Astrocyte (in vitro differentiated cells and primary cell): ENCODE measurements around the gene PARVB. TPM values are rescaled to one million over a fixed set of nuclear protein-coding genes. Genes with fewer than 3 reads are reported as not detected.
"Not testable (repeated sequence)": the region's sequence is repeated elsewhere in the genome, so short reads cannot be mapped to it uniquely, and the experiment has no call there.

Experiments
- DNase-seq: peaks from one replicate; pipeline ENCODE4 v3.0.0-alpha.2; 2010; ENCODE audit warnings: low read depth
- FAIRE-seq: peaks from 2 replicates; lab custom pipeline; 2011; peaks lifted over from hg19 to GRCh38; lab: Jason Lieb, UNC
- H2AFZ ChIP-seq: 2 replicates; pipeline ENCODE4 v1.6.0; 2012; ENCODE audit warnings: low read depth, low read length, inconsistent platforms
- H3K27ac ChIP-seq: 2 replicates; pipeline ENCODE4 v1.5.1; 2011; ENCODE audit warnings: low read depth, low read length, inconsistent platforms
- H3K27me3 ChIP-seq: 2 replicates; pipeline ENCODE4 v1.6.0; 2011; ENCODE audit warnings: low read length, inconsistent platforms; ENCODE audit not compliant: insufficient read depth
- H3K36me3 ChIP-seq: 2 replicates; pipeline ENCODE4 v1.5.1; 2011; ENCODE audit warnings: low read length, inconsistent platforms; ENCODE audit not compliant: insufficient read depth
- H3K4me1 ChIP-seq: 2 replicates; pipeline ENCODE4 v1.5.1; 2011; ENCODE audit warnings: low read length, inconsistent platforms; ENCODE audit not compliant: insufficient read depth
- H3K4me2 ChIP-seq: 2 replicates; pipeline ENCODE4 v1.6.0; 2012; ENCODE audit warnings: low read length, inconsistent platforms
- H3K4me3 ChIP-seq: 2 replicates; pipeline ENCODE4 v1.5.1; 2011; ENCODE audit warnings: low read depth, mild to moderate bottlenecking, low read length, inconsistent platforms; ENCODE audit not compliant: insufficient read depth
- H3K79me2 ChIP-seq: 2 replicates; pipeline ENCODE4 v1.6.0; 2012; ENCODE audit warnings: mild to moderate bottlenecking, low read length, inconsistent platforms; ENCODE audit not compliant: insufficient read depth
- H3K9ac ChIP-seq: 2 replicates; pipeline ENCODE4 v1.6.0; 2012; ENCODE audit warnings: mild to moderate bottlenecking, low read length, inconsistent platforms
- H3K9me3 ChIP-seq: 2 replicates; pipeline ENCODE4 v1.5.1; 2012; ENCODE audit warnings: low read depth, mild to moderate bottlenecking, low read length, inconsistent platforms; ENCODE audit not compliant: insufficient read depth
- H4K20me1 ChIP-seq: 2 replicates; pipeline ENCODE4 v1.6.0; 2012; ENCODE audit warnings: low read length, inconsistent platforms; ENCODE audit not compliant: insufficient read depth
- H3K27ac Mint-ChIP-seq: one replicate; pipeline ENCODE4 v1.8.0; 2021; ENCODE audit warnings: mild to moderate bottlenecking, mixed read lengths; ENCODE audit not compliant: unreplicated experiment
- H3K27me3 Mint-ChIP-seq: one replicate; pipeline ENCODE4 v1.8.0; 2021; ENCODE audit warnings: low read depth, mixed read lengths; ENCODE audit not compliant: unreplicated experiment
- H3K36me3 Mint-ChIP-seq: one replicate; pipeline ENCODE4 v1.8.0; 2021; ENCODE audit warnings: low read depth, mixed read lengths; ENCODE audit not compliant: unreplicated experiment
- H3K4me1 Mint-ChIP-seq: one replicate; pipeline ENCODE4 v1.8.0; 2021; ENCODE audit warnings: low read depth, mixed read lengths; ENCODE audit not compliant: unreplicated experiment
- H3K4me3 Mint-ChIP-seq: one replicate; pipeline ENCODE4 v1.8.0; 2021; ENCODE audit warnings: mild to moderate bottlenecking, moderate library complexity, mixed read lengths; ENCODE audit not compliant: unreplicated experiment
- H3K9me3 Mint-ChIP-seq: one replicate; pipeline ENCODE4 v1.8.0; 2021; ENCODE audit warnings: mild to moderate bottlenecking, mixed read lengths; ENCODE audit not compliant: unreplicated experiment
- EZH2 ChIP-seq: IDR thresholded peaks from 2 replicates; pipeline ENCODE4 v1.6.1; 2012; ENCODE audit warnings: mild to moderate bottlenecking, low read length, inconsistent platforms; ENCODE audit not compliant: insufficient read depth
- total RNA-seq: library from RNA; stranded (reverse); gene quantifications from 2 replicates; pipeline ENCODE4 v1.2.1, GENCODE V29; 2021
- TF ChIP-seq, protein P1 (sequence below): IDR thresholded peaks from 2 replicates; pipeline ENCODE4 v1.5.1; 2011; ENCODE audit warnings: low read depth, mild to moderate bottlenecking, inconsistent platforms, low read length, moderate library complexity; ENCODE audit not compliant: insufficient read depth

The PARVB gene
- total RNA-seq, 1 donor from 2014 or later, result 22.0 TPM

DNA sequence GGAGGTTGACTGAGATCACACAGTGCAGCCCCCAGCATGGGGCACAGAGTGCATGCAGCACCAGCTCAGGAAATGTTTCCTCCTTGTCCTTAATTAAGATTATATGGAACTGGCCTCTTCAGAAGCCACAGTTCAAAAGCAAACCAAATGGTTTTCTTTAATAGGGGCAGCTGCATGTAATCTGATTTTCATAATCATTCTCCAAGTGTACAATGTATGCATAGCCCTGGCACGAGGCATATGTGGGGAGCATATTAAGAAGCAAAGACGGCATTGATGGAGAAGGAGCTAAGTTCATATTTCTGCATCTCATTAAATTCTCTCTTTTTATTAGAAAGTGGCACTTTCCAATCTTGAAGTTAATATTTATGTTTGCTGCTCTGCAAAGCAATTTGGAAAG lies 9.9 kb upstream of the PARVB start:
- Histone ChIP-seq H3K4me1 (no peaks in the 10 kb centered on the region), H2AFZ (no peak overlapping the region), H3K27me3 (no peaks in the 10 kb centered on the region), H3K9ac (no peak overlapping the region), H3K36me3 (no peaks in the 10 kb centered on the region), H3K9me3 (no peaks in the 10 kb centered on the region), H3K4me2 (no peak overlapping the region), H4K20me1 (no peaks in the 10 kb centered on the region), H3K79me2 (no peaks in the 10 kb centered on the region), H3K27ac (no peak overlapping the region), H3K4me3 (no peak overlapping the region)
- DNase-seq, result no peak
- Mint-ChIP-seq H3K4me1 (no peaks in the 10 kb centered on the region), H3K9me3 (no peaks in the 10 kb centered on the region), H3K36me3 (no peaks in the 10 kb centered on the region), H3K4me3 (no peak overlapping the region), H3K27me3 (no peaks in the 10 kb centered on the region), H3K27ac (no peak overlapping the region)
- FAIRE-seq, result no peak
- TF ChIP-seq, protein P1, sequence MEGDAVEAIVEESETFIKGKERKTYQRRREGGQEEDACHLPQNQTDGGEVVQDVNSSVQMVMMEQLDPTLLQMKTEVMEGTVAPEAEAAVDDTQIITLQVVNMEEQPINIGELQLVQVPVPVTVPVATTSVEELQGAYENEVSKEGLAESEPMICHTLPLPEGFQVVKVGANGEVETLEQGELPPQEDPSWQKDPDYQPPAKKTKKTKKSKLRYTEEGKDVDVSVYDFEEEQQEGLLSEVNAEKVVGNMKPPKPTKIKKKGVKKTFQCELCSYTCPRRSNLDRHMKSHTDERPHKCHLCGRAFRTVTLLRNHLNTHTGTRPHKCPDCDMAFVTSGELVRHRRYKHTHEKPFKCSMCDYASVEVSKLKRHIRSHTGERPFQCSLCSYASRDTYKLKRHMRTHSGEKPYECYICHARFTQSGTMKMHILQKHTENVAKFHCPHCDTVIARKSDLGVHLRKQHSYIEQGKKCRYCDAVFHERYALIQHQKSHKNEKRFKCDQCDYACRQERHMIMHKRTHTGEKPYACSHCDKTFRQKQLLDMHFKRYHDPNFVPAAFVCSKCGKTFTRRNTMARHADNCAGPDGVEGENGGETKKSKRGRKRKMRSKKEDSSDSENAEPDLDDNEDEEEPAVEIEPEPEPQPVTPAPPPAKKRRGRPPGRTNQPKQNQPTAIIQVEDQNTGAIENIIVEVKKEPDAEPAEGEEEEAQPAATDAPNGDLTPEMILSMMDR, result no peak
- TF ChIP-seq EZH2, result no peak

DNA sequence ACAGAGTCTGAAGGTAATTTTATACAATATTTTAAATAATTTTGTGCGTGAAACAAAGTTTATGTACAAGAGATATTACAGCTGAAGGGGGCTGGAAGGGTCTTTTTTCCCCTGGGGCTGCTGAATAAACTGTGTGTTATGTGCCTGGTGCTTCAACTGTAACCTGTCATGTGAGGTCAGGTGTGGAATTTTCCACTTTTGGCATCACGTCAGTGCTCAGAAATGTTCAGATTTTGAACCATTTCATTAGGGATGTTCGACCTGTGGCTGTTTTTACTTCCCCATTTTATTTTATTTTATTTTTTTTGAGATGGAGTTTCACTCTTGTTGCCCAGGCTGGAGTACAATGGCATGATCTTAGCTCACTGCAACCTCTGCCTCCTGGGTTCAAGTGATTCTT lies 7.5 kb upstream of the PARVB start:
- H3K27me3 ChIP-seq, H3K4me3 Mint-ChIP-seq, H3K9me3 ChIP-seq, H3K79me2 ChIP-seq, H3K27ac Mint-ChIP-seq, H3K4me1 Mint-ChIP-seq, H3K27me3 Mint-ChIP-seq, H3K9me3 Mint-ChIP-seq, H3K27ac ChIP-seq, H3K36me3 ChIP-seq, H3K4me3 ChIP-seq, H4K20me1 ChIP-seq, H3K36me3 Mint-ChIP-seq, H2AFZ ChIP-seq, DNase-seq, FAIRE-seq, H3K9ac ChIP-seq, H3K4me2 ChIP-seq: not testable (repeated sequence)
- H3K4me1 ChIP-seq, result peaks cover 13% of the 10 kb centered on the region

DNA sequence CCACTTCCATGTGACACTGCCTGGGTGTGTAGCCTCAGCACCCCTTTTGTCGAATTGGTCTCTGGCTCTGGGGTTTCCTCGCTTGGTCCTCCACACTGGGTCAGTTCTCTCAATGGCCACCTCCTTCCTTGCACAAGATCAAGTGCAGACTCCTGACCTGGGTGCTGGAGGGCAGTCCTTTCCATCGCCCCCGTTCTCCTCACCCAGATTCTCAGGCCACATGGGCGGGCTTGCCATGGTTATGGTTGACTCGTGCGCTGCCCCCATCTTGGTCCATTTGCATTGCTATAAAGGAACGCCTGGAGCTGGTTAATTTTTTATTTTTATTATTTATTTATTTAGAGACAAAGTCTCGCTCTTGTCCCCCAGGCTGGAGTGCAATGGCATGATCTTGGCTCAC lies 5.5 kb upstream of the PARVB start:
- no peak for FAIRE-seq
- H3K9me3 Mint-ChIP-seq, result no peaks in the 10 kb centered on the region

More for the DNA sequence above, 5.5 kb upstream of the PARVB start:
- Histone ChIP-seq H2AFZ (no peak overlapping the region), H3K4me3 (no peak overlapping the region), H3K79me2 (peaks cover 9% of the 10 kb centered on the region), H3K36me3 (no peaks in the 10 kb centered on the region), H3K27me3 (no peaks in the 10 kb centered on the region), H3K9me3 (no peaks in the 10 kb centered on the region), H3K27ac (no peak overlapping the region), H4K20me1 (no peaks in the 10 kb centered on the region), H3K4me1 (peaks cover 23% of the 10 kb centered on the region), H3K9ac (no peak overlapping the region), H3K4me2 (no peak overlapping the region)
- Mint-ChIP-seq H3K4me3 (no peak overlapping the region), H3K36me3 (no peaks in the 10 kb centered on the region), H3K27me3 (no peaks in the 10 kb centered on the region), H3K27ac (no peak overlapping the region), H3K4me1 (peaks cover 9% of the 10 kb centered on the region)
- no peak for DNase-seq
- no peak for TF ChIP-seq EZH2
- TF ChIP-seq, protein P1, result no peak
